Body of pancreas (tissue), 4 donors: Measurements from ENCODE around the gene CDHR3. TPM values are rescaled to one million over a fixed set of nuclear protein-coding genes. Genes with fewer than 3 reads are reported as not detected.
A peak's percentile ranks its signal among the peaks of the same experiment; 100 is the strongest.

Experiments
- ATAC-seq: fragments of 150-250 bp; one replicate; pipeline ENCODE4 v1.9.1; 2016
- DNase-seq, 4 donors: peaks; one replicate each; pipeline ENCODE4 v3.0.0-alpha.2; 2019
- H3K27ac ChIP-seq, 4 donors: fragments of 200-600 bp; sonication (generic); 1 replicate in 3 of 4; 2 replicates in 1 of 4; pipeline versions ENCODE4 v1.5.1 to v1.6.1; 2016 to 2019; ENCODE audit warnings: mild to moderate bottlenecking in 1 of 4, mixed read lengths in 1 of 4, moderate library complexity in 1 of 4
- H3K27me3 ChIP-seq, 2 donors: fragments of 200-600 bp; sonication (generic); one replicate each; pipeline ENCODE4 v1.6.0; 2016; ENCODE audit warnings: mild to moderate bottlenecking in 1 of 2
- H3K36me3 ChIP-seq, 2 donors: fragments of 200-600 bp; sonication (generic); replicated peaks in 1 of 2; 2 replicates each; pipeline ENCODE4 v1.5.1; 2016; ENCODE audit warnings: low read depth in 2 of 2; ENCODE audit not compliant: insufficient read depth in 1 of 2
- H3K4me1 ChIP-seq: fragments of 200-600 bp; sonication (generic); one replicate; pipeline ENCODE4 v1.6.0; 2016
- H3K4me3 ChIP-seq, 2 donors: fragments of 200-600 bp; sonication (generic); 1 replicate in 1 of 2; 2 replicates in 1 of 2; pipeline ENCODE4 v1.5.1; 2016 to 2019
- H3K9me3 ChIP-seq, 3 donors: fragments of 200-600 bp; sonication (generic); 1 replicate in 2 of 3; 2 replicates in 1 of 3; pipeline ENCODE4 v1.5.1; 2016
- POLR2A ChIP-seq, 3 donors: fragments of 450-650 bp; IDR thresholded peaks; one replicate each; pipeline ENCODE4 v1.6.1; 2016; ENCODE audit warnings: antibody characterized with exemption in 3 of 3, mild to moderate bottlenecking in 2 of 3
- WGBS, 2 donors: methylation state at CpG; one replicate each; pipeline ENCODE4 v1.1.5; 2017; 5-methylcytosine and 5-hydroxymethylcytosine counted together
- intact Hi-C: fragments of 100-400 bp; cut with DNase I; formaldehyde crosslinking; loops from one replicate; pipeline ENCODE4 v1.15.1; 2023
- total RNA-seq, 2 donors: library from RNA; depleted of rRNA; stranded (reverse); fragments of >200 nt; gene quantifications; one replicate each; pipeline ENCODE4 v1.1.0, GENCODE V29; 2016
- TF ChIP-seq, protein P1 (sequence below), 7 experiments: fragments of 450-650 bp in 4 of 7; fragments of 200-600 bp in 3 of 7; sonication (generic) in 3 of 7; IDR thresholded peaks; one replicate each; pipeline ENCODE4 v1.5.1; 2016 to 2019; ENCODE audit warnings: antibody characterized with exemption in 7 of 7

Gene CDHR3
- total RNA-seq, 2 donors from 2014 or later, result 1.6 to 14.8 TPM

DNA sequence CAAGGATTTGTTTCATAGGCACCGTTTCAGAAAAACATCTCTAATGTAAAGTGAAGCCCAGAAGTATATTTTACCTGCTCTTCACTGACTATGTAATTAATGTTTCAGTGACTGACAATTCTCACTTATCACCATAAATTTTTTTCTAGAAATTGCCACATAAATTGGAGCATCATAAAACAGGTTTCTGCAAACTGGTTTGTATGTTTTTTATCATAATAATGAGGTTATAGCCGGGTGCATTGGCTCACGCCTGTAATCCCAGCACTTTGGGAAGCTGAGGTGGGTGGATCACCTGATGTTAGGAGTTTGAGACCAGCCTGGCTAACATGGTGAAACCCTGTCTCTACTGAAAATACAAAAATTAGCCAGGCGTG lies 109.6 kb downstream of the CDHR3 start:
- H3K4me3 ChIP-seq, result no peak overlapping the region
- TF ChIP-seq POLR2A (IDR thresholded peaks at IDR 0.05), result no peak
- peak overlapping the region in 3 of 4 donors; percentile 38 to 81 (median 77) for H3K27ac ChIP-seq
- no peaks in the 10 kb centered on the region for H3K36me3 ChIP-seq
- ATAC-seq, result no peak
- no peak for DNase-seq
- H3K27me3 ChIP-seq, result no peaks in the 10 kb centered on the region
- intact Hi-C loops, result no loop called here
- WGBS, 2 donors, result 61 to 68% methylated on average over 4 of the region's 4 CpGs
- peaks cover 36% of the 10 kb centered on the region for H3K4me1 ChIP-seq
- H3K9me3 ChIP-seq, result no peaks in the 10 kb centered on the region

DNA sequence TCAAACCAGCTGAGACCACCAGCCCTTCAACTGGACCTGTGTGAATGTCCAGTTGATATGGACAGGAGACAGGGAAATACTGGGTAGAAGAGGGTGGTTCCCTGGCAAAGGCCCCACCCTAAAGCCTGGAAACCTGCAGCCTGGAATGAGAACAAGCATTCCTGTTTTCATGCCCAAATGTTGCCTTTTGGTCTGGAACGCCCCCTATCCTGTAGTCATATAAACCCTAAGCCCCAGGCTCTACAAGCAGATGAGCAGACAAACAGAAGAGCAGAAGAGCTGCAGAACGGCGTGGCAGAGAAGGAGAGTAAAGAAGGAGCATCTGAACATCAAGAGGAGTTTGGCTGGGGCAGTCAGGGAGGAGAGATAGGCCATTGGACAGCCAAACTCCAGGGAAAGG lies 110.6 kb downstream of the CDHR3 start:
- TF ChIP-seq POLR2A (IDR thresholded peaks at IDR 0.05), result no peak
- TF ChIP-seq, protein P1, sequence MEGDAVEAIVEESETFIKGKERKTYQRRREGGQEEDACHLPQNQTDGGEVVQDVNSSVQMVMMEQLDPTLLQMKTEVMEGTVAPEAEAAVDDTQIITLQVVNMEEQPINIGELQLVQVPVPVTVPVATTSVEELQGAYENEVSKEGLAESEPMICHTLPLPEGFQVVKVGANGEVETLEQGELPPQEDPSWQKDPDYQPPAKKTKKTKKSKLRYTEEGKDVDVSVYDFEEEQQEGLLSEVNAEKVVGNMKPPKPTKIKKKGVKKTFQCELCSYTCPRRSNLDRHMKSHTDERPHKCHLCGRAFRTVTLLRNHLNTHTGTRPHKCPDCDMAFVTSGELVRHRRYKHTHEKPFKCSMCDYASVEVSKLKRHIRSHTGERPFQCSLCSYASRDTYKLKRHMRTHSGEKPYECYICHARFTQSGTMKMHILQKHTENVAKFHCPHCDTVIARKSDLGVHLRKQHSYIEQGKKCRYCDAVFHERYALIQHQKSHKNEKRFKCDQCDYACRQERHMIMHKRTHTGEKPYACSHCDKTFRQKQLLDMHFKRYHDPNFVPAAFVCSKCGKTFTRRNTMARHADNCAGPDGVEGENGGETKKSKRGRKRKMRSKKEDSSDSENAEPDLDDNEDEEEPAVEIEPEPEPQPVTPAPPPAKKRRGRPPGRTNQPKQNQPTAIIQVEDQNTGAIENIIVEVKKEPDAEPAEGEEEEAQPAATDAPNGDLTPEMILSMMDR (IDR thresholded peaks at IDR 0.05), result no peak
- intact Hi-C loops, result no loop called here
- H3K27ac ChIP-seq, result no peak overlapping the region

DNA sequence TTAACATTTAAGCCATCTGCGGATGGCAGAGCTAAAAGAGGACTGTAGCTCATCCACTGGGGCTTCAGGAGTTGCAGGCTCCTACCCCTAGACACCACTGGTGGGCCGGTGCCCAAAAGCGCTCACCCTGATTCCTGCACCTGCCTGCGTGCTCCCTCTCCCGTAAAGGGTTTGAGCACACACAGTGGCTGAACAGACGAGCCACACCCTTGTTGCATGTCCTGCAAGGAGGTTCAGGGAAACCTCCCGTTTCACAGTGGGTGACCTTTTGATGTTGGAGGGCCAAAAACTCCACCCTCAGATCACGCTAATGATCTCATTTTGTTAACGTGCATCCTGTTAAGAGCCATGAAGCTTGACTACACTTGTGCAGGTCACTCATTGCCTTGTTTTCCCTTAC lies 111.2 kb downstream of the CDHR3 start:
- 89 to 92% methylated on average over 2 to 9 of the region's 9 CpGs for WGBS, 2 donors
- H3K27ac ChIP-seq, result no peak overlapping the region
- TF ChIP-seq, protein P1 (IDR thresholded peaks at IDR 0.05), result no peak
- TF ChIP-seq POLR2A (IDR thresholded peaks at IDR 0.05), result no peak
- no peak for DNase-seq
- no peak overlapping the region for H3K4me3 ChIP-seq
- no peaks in the 10 kb centered on the region for H3K27me3 ChIP-seq
- H3K9me3 ChIP-seq, result no peaks in the 10 kb centered on the region
- ATAC-seq, result no peak
- intact Hi-C loops, result no loop called here
- H3K4me1 ChIP-seq, result peaks cover 36% of the 10 kb centered on the region
- H3K36me3 ChIP-seq, result no peaks in the 10 kb centered on the region

More for the DNA sequence above, 110.6 kb downstream of the CDHR3 start:
- 82 to 94% methylated on average over 3 of the region's 3 CpGs for WGBS, 2 donors
- Histone ChIP-seq H3K27me3 (no peaks in the 10 kb centered on the region), H3K36me3 (no peaks in the 10 kb centered on the region), H3K4me3 (no peak overlapping the region), H3K4me1 (peaks cover 36% of the 10 kb centered on the region), H3K9me3 (no peaks in the 10 kb centered on the region)
- no peak for DNase-seq
- ATAC-seq, result no peak

DNA sequence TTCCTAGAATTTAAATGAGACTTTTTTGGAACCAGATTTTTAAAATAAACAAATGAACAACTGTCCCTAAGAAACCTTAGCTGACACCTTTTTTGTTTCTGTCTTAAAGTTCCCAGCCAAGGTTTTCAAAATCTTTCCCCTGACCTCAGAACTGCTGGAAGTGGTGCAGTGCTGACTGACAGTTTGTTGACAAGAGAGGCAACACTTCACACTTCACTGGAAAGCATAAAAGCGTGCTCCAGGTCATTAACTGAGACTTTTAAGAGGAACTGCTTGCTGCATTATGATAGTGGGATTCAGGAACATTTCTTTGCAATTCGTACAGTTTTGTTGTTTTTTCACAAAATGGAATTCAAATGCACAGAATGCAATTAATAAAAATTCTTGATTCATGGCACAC lies 112.9 kb downstream of the CDHR3 start:
- WGBS, 2 donors, result 59 to 64% methylated on average over 2 of the region's 2 CpGs
- intact Hi-C loops, result no loop called here
- DNase-seq (no peak), ATAC-seq (no peak)
- Histone ChIP-seq H3K9me3 (no peaks in the 10 kb centered on the region), H3K27me3 (no peaks in the 10 kb centered on the region), H3K27ac (no peak overlapping the region), H3K4me1 (peaks cover 21% of the 10 kb centered on the region), H3K36me3 (no peaks in the 10 kb centered on the region), H3K4me3 (no peak overlapping the region)
- no peak for TF ChIP-seq POLR2A (IDR thresholded peaks at IDR 0.05)
- TF ChIP-seq, protein P1 (IDR thresholded peaks at IDR 0.05), result no peak

DNA sequence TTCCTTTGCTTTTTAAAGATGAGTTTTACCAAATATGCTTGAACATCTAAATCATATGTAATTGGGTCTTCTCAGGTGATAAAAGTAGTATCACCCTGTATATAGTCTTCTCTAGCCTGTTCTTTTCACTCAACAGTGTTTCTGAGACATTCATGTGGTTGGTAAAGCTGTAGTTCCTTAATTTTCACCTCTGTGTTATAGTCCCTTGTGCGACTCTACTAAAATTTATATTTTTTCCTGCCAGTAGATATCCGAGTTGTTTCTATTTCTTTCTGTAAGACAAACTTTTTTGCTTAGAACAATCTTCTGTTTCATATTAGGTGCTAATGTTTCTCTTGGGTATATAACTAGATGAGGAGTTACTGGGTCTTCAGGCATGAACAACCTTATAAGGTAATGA lies 113.5 kb downstream of the CDHR3 start:
- ATAC-seq (no peak), DNase-seq (no peak)
- H3K27me3 ChIP-seq, result no peaks in the 10 kb centered on the region
- WGBS, 2 donors, result 73 to 78% methylated on average over 2 of the region's 2 CpGs
- no peaks in the 10 kb centered on the region for H3K9me3 ChIP-seq
- peaks cover 15% of the 10 kb centered on the region for H3K4me1 ChIP-seq
- intact Hi-C loops, result no loop called here
- no peak overlapping the region for H3K27ac ChIP-seq
- no peaks in the 10 kb centered on the region for H3K36me3 ChIP-seq
- TF ChIP-seq POLR2A (IDR thresholded peaks at IDR 0.05), result no peak
- TF ChIP-seq, protein P1 (IDR thresholded peaks at IDR 0.05), result no peak
- H3K4me3 ChIP-seq, result no peak overlapping the region
